HG03064 (cell line): ENCODE data around the gene SMIM43.

ENCODE experiments used
- ATAC-seq: cut with Tn5 transposase; IDR thresholded peaks from one replicate; pipeline ENCODE4 v1.9.1; 2021; ENCODE audit warnings: low read depth; ENCODE audit not compliant: unreplicated experiment

SMIM43 gene

DNA sequence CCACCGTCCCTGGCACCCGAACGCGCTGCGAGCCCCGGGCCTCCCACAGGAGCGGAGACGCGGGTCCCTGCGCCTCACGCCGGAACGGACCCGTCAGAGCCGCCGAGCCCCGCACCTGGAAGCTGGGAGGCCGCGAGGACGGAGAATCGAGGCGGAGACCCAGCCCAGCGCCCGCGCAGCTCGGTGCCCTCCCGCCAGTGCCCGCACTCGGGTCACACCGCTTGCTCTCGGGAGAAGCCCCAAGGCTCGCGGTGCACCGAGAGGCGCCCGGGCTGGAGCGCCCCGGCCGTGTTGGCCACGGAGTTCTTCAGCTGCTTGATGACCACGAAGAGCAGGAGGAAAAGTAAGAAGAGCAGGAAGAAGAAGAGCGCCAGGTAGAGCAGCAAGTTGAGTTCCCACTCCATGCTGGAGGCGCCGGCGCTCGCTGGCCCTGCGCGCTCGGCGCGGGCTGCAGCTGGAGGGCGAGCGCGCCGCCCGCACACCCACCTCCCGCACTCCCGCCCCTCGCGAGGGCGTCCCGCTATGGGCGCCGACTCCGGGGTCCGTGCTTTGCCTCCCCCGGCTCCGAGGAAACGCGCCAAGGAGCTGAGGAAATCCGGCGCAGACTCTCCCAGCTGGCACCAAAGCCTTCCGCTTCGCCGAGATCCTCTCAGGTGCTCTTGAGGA, at the start of gene SMIM43:
TSS of gene SMIM43 (minus strand) at position 463 of the 666 bp plus-strand sequence. CDS start at position 404, 59 bp downstream.
- no peak for ATAC-seq

DNA sequence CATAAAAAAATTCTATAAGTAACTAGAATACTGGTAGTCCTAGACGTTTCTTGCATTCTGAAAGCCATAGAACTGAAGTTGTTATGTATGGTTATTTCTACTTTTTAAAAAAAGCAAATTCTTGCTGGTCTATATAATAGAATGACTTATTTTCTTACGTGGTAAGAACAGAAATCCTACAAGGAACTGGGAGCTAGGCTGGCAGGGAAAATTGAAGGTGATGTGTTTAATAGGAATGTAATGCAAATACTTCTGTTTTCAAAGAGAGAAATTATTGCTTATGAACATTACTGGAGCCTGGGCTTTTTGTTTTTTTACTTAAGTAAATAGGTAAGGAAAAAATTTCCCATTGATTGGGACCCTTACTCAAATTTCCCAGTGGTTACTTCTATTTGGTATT, 49.8 kb upstream of the SMIM43 start:
- ATAC-seq: no peak

DNA sequence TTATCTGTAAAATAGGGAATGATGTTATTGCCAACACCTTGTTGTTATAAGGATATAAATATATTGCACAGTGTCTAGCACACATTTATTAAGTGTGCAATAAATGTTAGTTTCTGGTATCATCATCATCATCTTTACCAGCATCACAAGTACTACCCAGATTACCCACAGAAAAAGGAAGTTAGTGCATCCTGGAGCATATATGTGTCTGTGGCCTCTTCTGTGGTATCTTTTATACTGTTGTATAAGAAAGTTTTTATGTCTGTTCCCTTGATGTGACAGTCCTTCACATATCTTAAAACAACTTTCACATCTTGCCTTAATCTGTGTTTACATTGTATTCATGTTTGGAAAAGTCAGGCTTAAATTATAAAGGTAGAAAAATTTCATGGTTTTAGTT, 46.2 kb upstream of the SMIM43 start:
- no peak for ATAC-seq

DNA sequence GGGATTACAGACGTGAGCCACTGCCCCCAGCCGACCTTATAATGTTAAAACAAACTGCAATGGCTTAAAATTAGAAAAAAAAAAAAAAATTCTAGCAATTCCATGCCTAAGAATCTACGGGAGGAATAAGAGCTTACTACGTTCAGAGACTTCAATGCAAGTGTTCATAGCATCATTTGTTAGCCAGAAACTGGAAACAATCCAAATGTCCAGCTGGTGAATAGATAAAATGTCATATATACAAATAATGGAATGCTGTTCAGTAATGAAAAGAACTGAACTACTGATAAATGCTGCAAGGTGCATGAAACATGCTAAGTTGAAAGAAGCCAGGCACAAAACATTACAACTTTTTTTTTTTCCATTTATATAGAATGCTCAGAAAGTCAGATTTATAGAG, 41.4 kb upstream of the SMIM43 start:
- no peak for ATAC-seq

DNA sequence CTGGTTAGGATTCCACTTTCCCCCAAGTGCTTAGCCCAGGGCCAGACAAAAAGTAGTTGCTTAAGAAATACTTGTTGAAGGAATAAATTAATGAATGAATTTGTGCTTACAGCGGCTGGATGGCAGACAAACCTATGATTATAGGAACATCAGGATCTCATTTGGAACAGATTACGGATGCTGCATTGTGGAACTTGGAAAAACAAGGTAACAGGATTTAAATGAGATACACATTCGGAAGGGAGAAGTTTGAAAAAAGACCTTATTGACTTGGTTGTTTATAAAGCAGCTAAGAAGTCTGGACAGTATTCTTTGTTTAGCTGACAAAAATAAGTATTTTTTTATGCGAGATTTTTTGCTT, 36.7 kb upstream of the SMIM43 start:
- ATAC-seq: no peak

DNA sequence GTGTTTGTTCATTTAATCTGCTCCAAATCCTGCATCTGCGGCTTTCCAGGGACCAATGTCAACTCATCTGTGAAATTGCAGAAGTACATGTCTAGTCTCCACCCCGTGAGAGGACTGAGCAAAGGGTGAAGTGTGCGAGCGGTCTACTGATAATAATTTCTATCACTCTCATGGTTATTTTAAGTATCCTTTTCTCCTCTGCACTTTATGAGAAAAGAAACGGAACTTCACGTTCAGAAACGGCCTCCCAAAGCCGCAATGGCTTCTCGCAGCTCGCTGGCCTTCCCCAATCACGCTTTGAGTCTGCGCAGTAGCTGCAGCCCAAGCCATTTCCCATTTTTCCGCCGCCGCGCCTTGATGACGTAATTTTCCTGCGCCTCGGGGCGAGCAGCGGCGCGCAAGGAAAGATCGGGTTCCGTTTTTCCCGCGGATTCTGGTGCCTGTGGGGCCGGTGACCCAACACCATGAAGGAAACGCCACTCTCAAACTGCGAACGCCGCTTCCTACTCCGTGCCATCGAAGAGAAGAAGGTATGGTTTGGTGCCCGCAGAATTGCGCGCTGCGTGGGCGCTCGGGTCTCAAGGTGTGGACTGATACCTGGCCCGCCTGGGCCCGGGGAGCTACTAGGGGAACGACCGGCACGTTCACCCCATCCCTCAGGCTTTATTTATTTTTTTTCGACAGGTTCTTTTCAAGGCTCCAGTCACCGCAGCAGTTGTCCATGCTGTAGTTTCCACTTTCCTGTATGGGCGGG, 36.2 kb upstream of the SMIM43 start, which contains the start of gene EXOSC9:
TSS of gene EXOSC9 (plus strand) at position 363 of the 754 bp plus-strand sequence. CDS start at position 465, 102 bp downstream.
- ATAC-seq: peak; percentile 80

DNA sequence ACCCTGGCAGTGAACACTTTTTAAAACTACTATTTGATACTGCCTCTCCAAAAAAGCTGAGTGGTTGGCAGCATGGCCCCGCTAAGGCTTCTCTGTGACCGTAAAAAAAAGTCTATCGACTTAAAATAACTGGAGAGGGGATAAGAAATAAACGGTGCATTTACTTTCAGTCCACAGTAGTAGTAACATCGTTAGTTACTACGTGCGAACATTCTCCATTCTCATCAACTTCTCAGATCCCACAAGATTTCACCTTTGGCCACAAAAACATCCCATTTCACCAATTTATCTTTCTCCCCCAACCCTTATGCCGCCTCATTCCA, 35.6 kb upstream of the SMIM43 start:
- peak; percentile 29 for ATAC-seq

DNA sequence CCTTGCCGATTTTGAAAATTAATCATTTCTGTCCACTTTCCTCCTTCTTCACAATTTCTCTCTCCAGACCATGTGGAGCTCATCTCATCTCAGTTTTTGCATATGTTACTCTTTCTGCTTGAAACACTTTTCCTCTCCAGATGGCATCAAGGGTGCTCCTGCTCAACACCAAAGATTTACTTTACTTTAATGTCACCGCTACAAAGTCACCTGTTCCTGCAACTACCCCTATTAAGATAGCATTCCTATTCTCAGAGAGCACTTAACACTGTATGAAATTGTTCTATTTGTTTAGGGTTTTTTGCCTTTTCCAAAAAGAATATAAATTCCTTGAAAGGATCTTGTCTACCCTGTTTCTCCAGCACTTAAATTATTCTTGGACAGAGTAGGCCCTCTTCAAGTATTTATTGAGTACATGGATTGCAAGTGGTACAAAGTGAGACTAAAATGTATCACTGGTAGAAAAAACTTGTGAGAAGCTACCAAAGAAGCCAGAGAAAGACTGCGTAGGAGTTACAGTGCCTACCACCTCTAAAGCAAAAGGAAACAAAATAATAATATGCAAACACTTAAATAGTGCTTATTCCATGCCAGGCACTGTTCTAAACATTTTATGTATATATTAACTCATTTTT, 35.0 kb upstream of the SMIM43 start:
- ATAC-seq: no peak

DNA sequence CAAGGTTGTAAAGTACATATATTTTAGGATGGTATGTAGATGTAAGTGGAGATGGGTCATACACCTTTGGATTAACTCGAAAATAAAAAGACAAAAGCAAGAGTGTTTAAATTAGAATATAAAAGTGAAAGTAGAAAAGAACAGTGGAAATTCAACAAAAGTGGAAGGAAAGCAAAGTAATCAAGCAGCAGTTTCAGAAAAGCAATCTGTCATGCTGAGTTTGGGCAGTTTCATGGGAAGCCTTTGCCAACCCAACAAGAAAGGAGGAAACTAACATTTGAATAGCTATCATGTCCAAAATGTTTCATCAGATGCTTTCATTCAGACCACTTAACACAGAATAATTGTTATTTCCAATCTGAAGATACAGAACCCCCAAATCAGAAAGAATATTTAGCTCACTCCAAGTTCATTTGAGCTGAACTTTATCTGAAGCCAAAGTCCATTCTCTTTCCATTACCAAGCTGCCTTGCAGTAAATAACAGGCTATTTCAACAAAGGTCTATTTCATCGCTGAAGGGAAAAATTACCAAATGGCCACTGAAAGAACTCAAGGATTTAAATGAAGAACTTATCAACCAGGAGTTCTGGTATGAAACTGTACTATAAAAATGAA, 34.4 kb upstream of the SMIM43 start:
- ATAC-seq: no peak

DNA sequence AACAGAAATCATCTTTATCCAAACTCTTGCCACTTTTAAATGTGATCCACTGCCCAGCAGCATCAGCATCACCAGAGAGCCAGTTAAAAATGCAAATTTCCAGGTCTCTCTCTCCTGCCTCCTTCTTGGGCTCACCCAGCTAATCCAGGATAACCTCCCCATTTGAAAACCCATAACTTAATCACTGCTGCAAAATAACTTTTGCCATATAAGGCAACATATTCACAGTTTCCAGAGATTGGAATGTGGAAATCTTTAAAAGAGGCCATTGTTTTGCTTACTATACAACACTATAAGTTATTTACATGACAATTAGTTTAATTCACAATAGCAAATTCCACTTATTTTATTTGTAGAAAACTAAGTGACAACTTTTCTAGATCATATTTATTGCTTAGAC, 31.3 kb upstream of the SMIM43 start:
- ATAC-seq: no peak

DNA sequence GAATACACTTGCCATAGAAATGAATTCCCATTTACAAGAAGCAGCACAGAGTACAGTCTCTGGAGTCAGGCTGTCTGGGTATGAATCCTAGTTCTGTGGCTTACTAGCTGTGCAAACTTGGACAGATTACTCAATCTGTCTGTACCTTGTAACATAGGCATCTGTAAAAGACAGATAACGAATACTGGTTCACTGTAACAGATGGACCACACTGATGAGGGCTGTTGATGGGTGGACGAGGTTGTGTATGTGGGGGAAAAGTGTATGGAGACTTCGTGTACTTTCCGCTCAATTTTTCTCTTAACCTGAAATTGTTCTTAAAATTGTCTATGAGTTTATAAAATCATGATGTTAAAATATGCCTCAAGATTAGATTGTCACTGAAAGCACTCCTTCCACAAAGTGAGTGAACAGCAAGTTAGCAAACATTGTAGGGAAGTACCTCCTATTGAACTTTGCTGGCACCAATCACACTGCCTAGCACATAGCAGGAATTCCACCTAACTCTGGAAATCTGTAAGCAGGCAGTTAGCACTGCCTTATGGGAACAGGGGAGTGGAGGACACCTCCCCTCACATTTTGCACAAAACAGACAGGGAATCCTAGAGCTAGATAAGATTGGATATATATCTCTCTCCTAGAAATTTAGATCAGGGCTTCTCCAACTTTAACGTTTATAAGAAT, 29.7 kb upstream of the SMIM43 start:
- ATAC-seq: no peak

DNA sequence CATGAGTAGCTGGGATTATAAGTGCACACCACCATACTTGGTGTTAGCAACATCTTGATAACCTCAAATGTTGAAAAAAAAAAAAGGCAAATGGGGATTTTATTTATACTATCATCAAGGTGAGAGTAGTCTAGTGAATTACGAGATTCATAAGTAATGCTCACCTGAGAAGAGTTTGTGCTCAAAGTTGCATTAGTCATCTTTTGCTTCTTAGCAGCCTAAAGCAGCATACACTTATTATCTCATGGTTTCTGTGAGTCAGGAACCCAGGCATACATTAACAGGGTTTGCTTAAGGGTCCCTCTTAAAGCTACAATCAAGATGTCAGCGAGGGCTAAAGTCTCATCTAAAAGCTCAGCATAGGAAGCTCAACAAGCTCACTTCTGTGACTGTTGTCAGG, 28.0 kb upstream of the SMIM43 start:
- no peak for ATAC-seq

DNA sequence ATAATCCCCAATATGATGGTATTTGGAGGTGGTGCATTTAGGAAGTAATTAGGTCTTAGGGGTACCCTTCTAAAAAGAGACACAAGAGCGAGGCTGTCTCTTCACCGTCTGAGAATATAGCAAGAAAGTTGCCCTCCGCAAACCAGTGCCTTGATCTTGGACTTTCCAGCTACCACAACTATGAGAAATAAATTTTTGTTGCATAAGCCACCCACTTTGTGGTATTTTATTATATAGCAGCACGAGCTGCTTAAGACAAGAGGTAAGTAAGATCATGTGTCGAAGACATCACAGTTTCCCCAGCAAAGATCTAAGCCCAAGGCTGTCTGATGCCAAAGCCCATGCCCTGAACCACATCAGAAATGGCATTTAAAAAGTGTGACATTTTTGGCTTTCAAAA, 26.5 kb upstream of the SMIM43 start:
- ATAC-seq: no peak

DNA sequence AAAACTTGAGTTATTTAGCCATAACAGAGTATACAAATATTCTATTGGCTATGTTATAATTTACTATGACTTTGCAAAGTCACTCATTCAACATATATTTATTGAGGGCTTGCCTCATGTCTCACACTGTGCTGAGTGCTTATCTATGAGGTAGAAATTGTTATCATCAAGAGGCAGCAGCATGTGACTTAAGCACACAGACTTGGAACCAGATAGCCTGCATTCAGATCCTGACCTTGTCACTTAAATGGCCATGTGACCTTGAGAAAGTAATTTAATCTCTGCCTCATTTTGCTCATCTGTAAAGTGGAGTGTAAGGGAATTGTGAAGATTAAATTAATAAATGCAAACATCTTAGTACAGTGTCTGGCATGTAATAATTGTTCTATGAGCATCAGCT, 26.0 kb upstream of the SMIM43 start:
- no peak for ATAC-seq

DNA sequence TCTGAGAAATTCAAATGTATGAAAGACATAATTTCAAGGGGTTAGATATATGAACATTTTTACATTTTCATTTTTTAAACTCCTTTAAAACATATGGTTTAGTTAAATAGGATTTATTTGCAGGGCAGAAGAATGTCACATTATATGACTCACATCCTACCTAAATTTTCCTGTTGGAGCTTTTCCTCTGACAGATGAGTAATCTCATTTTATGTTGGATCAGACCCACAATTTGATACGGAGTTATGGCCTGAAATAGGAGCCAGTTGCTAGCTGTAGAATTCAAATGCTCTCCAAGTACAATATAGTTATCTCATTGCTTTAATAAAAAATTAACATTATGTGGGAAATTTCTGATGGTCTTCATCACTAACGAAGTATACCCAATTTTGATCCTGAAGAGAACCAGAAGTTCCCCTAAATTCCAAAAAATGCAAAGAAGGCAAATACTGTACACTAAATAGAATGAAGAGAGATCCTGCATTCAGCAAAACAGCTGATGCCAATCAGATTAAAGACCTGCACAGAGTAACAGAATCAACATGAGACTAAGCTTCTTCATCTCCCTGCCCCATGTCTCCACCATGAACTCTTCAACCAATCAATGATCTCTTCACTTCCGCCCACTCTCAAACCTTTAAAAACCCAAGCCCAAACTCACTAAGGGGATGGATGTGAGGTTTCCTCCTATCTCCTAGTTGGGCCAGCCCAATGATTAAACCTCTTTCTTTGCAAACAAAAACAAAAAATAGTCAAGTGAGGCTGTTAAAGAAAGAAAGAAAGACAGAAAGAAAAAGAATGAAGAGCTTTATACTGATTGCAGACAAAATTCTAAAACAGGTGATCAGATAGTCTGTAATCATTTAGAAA, 25.2 kb upstream of the SMIM43 start:
- no peak for ATAC-seq

DNA sequence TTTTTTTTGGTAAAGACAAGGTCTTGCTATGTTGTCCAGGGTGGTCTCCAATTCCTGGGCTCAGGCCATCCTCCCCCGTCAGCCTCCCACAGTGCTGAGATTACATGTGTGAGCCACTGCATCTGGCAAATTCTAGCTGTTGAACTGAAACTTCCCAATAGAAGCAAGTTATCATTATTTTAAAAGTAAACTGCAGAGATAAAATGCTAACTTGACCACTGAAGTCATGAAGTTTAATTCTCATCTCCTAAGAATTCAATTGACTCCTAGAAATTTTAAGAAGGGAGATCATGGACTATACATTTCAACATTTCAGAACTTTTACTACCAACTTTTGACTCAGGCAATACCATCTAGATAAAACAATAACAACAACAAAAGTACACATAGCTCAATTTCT, 24.5 kb upstream of the SMIM43 start:
- no peak for ATAC-seq

DNA sequence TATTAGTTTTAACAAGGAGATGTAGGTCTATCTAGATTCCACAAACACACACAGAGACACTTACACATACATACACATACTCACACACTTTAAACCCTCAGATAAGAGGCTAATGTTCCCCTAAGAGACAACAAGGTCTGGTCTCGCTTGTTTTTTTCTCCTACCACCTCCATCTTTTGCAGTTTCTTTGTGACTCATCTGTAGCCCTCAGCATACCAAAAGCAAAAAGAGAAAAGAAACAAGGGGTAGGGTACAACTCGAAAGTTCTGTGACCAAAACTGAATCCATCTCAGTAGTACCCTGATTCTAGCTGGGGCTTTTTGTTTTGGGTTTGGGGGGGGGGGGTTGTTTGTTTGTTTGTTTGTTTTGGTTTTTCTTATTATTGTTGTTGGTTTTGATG, 23.9 kb upstream of the SMIM43 start:
- ATAC-seq: peak; percentile 91

DNA sequence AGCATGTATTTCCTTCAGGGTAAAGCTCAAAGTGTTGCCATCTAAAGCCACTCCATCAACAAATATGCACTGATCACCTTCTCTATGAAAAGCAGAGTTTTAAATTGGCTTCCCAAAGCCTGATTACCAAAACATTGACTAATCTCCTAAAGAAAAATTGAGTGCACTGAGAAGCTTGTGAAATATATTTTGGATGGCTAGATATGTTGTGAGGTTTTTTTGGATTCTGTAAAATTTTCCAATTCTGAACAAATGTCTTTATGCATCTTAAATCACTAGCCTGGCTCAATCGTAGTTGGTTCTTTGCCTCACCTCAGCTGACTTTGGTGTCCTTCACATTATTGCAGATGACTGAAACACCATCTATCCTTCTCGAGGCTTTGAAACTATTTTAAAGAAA, 21.3 kb upstream of the SMIM43 start:
- ATAC-seq: no peak

DNA sequence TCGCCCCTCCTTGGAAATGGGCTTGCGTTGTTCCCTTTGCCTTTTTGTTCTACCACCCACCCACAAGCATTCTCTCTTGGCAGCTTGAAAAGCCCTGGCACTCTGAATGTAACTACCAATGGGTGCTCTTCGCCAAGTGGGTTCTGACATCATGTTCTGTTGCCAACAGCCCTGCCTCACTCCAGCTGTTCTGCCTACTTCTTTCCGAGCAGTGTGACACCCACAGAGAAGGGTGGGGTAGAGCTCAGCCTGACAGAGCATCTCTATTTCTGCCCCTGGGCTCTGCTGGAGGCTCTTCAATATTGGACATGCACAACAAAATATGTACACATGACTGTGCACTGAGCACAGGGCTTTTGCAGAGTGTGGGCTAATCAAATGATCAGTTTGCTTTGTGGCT, 20.5 kb upstream of the SMIM43 start:
- no peak for ATAC-seq

DNA sequence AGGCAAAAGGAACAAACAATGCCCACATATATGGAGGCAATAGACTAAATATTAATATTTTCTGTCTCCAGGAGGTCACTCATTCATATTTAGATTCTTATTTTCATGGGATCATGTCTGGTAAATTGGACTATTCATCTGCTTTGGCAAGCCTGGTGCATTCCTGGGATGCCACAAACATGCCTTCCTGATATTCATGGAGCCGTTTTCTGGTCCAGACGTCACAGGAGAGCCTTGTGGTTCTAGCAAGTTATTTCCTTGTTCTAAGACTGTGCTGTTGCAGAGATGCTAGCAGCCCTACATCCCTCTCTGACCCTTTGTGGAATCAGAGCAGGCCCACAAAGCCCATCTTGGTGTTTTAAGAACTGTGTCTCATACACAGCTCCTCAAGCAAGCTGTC, 20.0 kb upstream of the SMIM43 start:
- no peak for ATAC-seq
